ENCODE measurements around the gene KRT72.
A peak's percentile ranks its signal among the peaks of the same experiment; 100 is the strongest.

Gene KRT72

GRCh38 chr12:52573743-52574142 is 27.5 kb downstream of the KRT72 start, which contains the start of gene KRT74:
KRT74 (minus strand) TSS chr12:52573843; CDS start chr12:52573777, 66 bp downstream.
- no peak for TF ChIP-seq CTCF (IDR thresholded peaks at IDR 0.05)
- no peaks in the 10 kb centered on the region for H3K4me1 ChIP-seq
- H3K27ac ChIP-seq, result no peak within 1 kb of the TSS
- intact Hi-C loops (cut with DNase I; ENCODE audit: low total_unique reads), result loop anchor here (10.0 kb wide), 1 partner anchor 401 kb away; no protein-coding TSS in a partner anchor
- H3K27me3 ChIP-seq, result peaks cover 0 to 23% of the 10 kb centered on the region in 2 donors
- no peaks in the 10 kb centered on the region for H3K36me3 ChIP-seq
- no peaks in the 10 kb centered on the region for H3K9me3 ChIP-seq
- DNase-seq, result no peak
- H3K4me3 ChIP-seq, result no peak within 1 kb of the TSS

GRCh38 chr12:52573306-52573705 is 28.0 kb downstream of the KRT72 start:
- no peaks in the 10 kb centered on the region for H3K9me3 ChIP-seq
- intact Hi-C loops (cut with DNase I; ENCODE audit: low total_unique reads), result loop anchor here (10.0 kb wide), 1 partner anchor 401 kb away; no protein-coding TSS in a partner anchor
- peaks cover 0 to 23% of the 10 kb centered on the region in 2 donors for H3K27me3 ChIP-seq
- H3K36me3 ChIP-seq, result no peaks in the 10 kb centered on the region
- no peak overlapping the region for H3K4me3 ChIP-seq
- peak in 1 of 2 donors; percentile 57 for DNase-seq
- no peaks in the 10 kb centered on the region for H3K4me1 ChIP-seq
- TF ChIP-seq CTCF (IDR thresholded peaks at IDR 0.05), result no peak
- H3K27ac ChIP-seq, result no peak overlapping the region

GRCh38 chr12:52570511-52570910 is 30.8 kb downstream of the KRT72 start:
- Histone ChIP-seq H3K27ac (no peak overlapping the region), H3K4me3 (no peak overlapping the region), H3K27me3 (peaks cover 0 to 33% of the 10 kb centered on the region in 2 donors), H3K9me3 (no peaks in the 10 kb centered on the region), H3K36me3 (no peaks in the 10 kb centered on the region), H3K4me1 (no peaks in the 10 kb centered on the region)
- intact Hi-C loops (cut with DNase I; ENCODE audit: low total_unique reads), result loop anchor here (10.0 kb wide), 1 partner anchor 404 kb away; no protein-coding TSS in a partner anchor
- no peak for TF ChIP-seq CTCF (IDR thresholded peaks at IDR 0.05)
- no peak for DNase-seq

GRCh38 chr12:52568111-52568510 is 33.2 kb downstream of the KRT72 start:
- Histone ChIP-seq H3K36me3 (no peaks in the 10 kb centered on the region), H3K27me3 (peaks cover 0 to 35% of the 10 kb centered on the region in 2 donors), H3K27ac (no peak overlapping the region), H3K4me1 (no peaks in the 10 kb centered on the region), H3K9me3 (no peaks in the 10 kb centered on the region), H3K4me3 (no peak overlapping the region)
- no peak for DNase-seq
- no peak for TF ChIP-seq CTCF (IDR thresholded peaks at IDR 0.05)
- intact Hi-C loops (cut with DNase I; ENCODE audit: low total_unique reads), result no loop called here

GRCh38 chr12:52566847-52567291 is 34.4 kb downstream of the KRT72 start:
- H3K36me3 ChIP-seq, result no peaks in the 10 kb centered on the region
- peaks cover 0 to 35% of the 10 kb centered on the region in 2 donors for H3K27me3 ChIP-seq
- no peak overlapping the region for H3K4me3 ChIP-seq
- intact Hi-C loops (cut with DNase I; ENCODE audit: low total_unique reads), result no loop called here
- H3K27ac ChIP-seq, result no peak overlapping the region
- TF ChIP-seq CTCF (IDR thresholded peaks at IDR 0.05), result no peak
- no peaks in the 10 kb centered on the region for H3K9me3 ChIP-seq
- no peaks in the 10 kb centered on the region for H3K4me1 ChIP-seq
- no peak for DNase-seq

- intact Hi-C loops (cut with DNase I; ENCODE audit: low total_unique reads), result no loop called here
- H3K27ac ChIP-seq, result no peak overlapping the region
- H3K4me3 ChIP-seq, result no peak overlapping the region
- no peaks in the 10 kb centered on the region for H3K9me3 ChIP-seq
- peaks cover 0 to 24% of the 10 kb centered on the region in 2 donors for H3K27me3 ChIP-seq
- no peaks in the 10 kb centered on the region for H3K36me3 ChIP-seq
- no peak for TF ChIP-seq CTCF (IDR thresholded peaks at IDR 0.05)
- H3K4me1 ChIP-seq, result no peaks in the 10 kb centered on the region
- DNase-seq, result no peak
These were observed 36.7 kb downstream of the KRT72 start for GRCh38 chr12:52564582-52564981.

All from tibial artery (tissue), 4 donors.